Measurements from ENCODE around the gene ADGRL1.
"Not testable (repeated sequence)": the region's sequence is repeated elsewhere in the genome, so short reads cannot be mapped to it uniquely, and the experiment has no call there.

- TF ChIP-seq CTCF (IDR thresholded peaks at IDR 0.05; ENCODE audit: insufficient read depth, low read length, poor library complexity, severe bottlenecking); EZH2phosphoT487 (conservative IDR thresholded peaks at IDR 0.05; ENCODE audit: low read length): not testable (repeated sequence)
Measured at GRCh38 chr19:14249891-14250290, 43.9 kb upstream of the ADGRL1 start.
